GM06990 (cell line): Measurements from ENCODE around the gene AGPS.

ENCODE experiments used
- DNase-seq: peaks from one replicate; pipeline ENCODE4 v3.0.0-alpha.2; 2011; ENCODE audit not compliant: insufficient read length; ENCODE audit errors: extremely low read depth
- H3K27me3 ChIP-seq: replicated peaks from 2 replicates; pipeline ENCODE4 v1.6.0; 2011; ENCODE audit warnings: low read length; ENCODE audit not compliant: control insufficient read depth, insufficient read depth
- H3K36me3 ChIP-seq: 2 replicates; pipeline ENCODE4 v1.5.1; 2011; ENCODE audit warnings: low read length; ENCODE audit not compliant: control insufficient read depth, insufficient read depth
- H3K4me3 ChIP-seq: replicated peaks from 2 replicates; pipeline ENCODE4 v1.5.1; 2011; ENCODE audit warnings: low read depth, mild to moderate bottlenecking, control low read depth, low read length
- TF ChIP-seq, protein P1 (sequence below): IDR thresholded peaks from 2 replicates; pipeline ENCODE4 v1.5.1; 2011; ENCODE audit warnings: low read length, control low read depth, mild to moderate bottlenecking, inconsistent platforms; ENCODE audit not compliant: insufficient read depth, poor library complexity, severe bottlenecking

AGPS gene

DNA sequence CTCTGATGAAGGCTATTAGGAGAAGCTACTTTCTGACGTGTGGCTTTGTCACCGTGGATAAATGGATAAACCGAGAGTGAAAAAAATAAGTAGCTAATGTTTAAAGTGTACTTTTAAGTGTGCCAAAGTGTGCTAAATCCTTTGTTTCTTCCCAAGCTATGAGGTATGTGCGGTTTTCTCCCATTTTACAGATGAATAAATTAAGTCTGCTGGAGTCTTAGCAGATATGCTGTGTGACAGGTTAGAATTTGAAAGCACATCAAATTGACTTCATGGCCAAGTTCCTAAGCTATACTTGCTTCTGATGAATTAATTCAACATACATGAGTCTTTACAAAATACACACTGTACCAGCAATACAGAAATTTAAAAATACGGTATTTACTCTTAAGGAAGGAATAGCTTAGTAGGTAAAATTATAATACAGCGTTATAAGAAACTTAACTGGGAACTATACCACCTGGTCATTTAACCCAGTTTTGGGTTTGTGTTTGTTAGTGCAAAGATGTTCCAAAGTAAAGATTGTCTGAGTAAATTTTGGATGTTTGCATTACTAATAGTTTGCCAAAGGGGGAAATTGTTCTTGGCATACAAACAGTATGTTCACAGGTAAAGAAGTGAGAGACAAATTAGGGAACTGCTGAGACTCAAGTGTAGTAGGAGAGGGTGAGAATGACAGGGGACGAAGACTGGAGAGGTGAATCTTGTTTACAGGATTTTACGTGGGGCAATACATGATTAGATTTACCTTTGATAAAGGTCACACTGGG lies 1.4 kb downstream of the AGPS start:
- TF ChIP-seq, protein P1, sequence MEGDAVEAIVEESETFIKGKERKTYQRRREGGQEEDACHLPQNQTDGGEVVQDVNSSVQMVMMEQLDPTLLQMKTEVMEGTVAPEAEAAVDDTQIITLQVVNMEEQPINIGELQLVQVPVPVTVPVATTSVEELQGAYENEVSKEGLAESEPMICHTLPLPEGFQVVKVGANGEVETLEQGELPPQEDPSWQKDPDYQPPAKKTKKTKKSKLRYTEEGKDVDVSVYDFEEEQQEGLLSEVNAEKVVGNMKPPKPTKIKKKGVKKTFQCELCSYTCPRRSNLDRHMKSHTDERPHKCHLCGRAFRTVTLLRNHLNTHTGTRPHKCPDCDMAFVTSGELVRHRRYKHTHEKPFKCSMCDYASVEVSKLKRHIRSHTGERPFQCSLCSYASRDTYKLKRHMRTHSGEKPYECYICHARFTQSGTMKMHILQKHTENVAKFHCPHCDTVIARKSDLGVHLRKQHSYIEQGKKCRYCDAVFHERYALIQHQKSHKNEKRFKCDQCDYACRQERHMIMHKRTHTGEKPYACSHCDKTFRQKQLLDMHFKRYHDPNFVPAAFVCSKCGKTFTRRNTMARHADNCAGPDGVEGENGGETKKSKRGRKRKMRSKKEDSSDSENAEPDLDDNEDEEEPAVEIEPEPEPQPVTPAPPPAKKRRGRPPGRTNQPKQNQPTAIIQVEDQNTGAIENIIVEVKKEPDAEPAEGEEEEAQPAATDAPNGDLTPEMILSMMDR = no peak
- Histone ChIP-seq H3K27me3 (no peaks in the 10 kb centered on the region), H3K36me3 (no peaks in the 10 kb centered on the region), H3K4me3 (peak overlapping the region; percentile 100)
- no peak for DNase-seq

DNA sequence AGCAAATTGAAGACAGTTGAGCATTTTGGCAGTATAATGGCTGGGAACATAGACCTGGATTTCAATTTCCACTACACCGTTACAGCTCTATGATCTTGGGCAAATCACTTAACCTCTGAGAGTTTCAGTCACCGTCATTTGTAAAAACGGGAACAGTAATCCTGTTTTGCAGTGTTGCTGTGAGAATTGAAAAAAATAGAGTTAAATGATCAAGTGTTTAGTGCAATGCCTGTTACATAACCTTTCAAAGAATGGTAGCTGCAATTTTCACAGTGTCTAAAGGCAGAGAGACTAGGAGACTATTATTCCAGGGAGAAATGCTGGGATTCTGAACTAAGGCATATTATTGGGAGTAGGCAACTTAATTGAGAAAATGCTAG lies 2.0 kb downstream of the AGPS start:
- H3K36me3 ChIP-seq = no peaks in the 10 kb centered on the region
- TF ChIP-seq, protein P1 = no peak
- H3K4me3 ChIP-seq = no peak overlapping the region
- H3K27me3 ChIP-seq = no peaks in the 10 kb centered on the region
- DNase-seq = no peak

DNA sequence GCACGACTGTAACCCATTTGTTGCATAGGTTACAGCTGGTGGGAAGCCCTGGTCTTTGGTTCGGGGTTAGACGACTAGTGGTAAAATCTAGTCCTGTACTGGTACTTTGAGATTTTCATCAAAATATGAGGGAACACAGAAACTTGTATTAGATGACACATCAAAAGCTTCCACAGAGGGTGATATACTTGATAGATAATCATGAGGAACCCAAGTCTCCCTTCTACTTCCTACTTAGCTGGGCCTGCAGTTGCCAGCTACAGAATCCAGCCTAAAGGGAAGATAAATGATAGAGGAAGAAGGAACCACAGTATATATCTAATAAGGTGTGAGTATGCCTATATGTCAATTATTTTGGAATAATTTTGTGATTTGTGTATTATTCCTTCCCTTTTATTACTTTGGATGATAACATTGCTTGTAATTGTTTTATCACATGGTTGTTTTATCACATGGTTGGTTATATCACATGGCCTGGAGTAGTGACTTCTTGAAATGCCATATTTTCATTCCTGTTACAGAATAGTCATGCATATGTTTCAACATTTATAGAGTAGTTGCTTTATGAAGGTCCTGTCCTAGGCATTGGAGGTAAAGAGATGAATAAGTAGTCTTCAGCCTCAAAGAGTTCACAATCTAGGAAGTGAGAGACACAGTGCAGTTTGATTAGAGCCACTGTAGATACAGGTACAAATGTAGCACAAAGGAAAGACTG lies 2.9 kb downstream of the AGPS start:
- no peaks in the 10 kb centered on the region for H3K36me3 ChIP-seq
- TF ChIP-seq, protein P1 = no peak
- no peak for DNase-seq
- no peak overlapping the region for H3K4me3 ChIP-seq
- no peaks in the 10 kb centered on the region for H3K27me3 ChIP-seq

DNA sequence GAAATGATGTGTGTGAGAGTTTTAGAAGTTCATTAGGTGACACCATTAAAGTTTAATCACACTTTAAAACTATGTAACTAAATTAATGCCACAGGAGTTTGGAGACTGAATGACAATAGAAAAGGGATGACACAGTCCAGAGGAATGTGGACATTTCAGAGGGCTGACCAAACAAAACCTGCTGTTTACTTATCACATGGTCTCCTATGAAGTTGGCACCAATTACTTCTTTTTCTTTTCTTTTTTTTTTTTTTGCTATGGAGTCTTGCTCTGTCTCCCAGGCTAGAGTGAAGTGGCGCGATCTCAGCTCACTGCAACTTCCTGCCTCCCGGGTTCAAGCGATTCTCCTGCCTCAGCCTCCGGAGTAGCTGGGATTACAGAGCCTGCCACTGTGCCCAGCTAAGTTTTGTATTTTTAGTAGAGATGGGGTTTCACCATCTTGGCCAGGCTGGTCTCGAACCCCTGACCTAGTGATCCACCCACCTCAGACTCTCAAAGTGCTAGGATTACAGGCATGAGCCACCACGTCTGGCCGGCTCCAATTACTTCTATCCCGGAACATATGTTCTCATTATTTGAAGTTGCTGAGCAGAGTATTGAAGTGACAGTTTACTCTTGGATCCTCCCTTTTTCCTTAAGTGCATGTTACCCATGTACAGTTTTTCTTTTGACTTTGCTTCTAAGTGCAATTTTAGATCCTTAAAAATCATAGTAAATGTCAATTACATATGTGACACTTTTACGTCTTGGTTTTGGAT lies 4.3 kb downstream of the AGPS start:
- TF ChIP-seq, protein P1 = no peak
- Histone ChIP-seq H3K36me3 (no peaks in the 10 kb centered on the region), H3K4me3 (no peak overlapping the region), H3K27me3 (no peaks in the 10 kb centered on the region)
- no peak for DNase-seq

DNA sequence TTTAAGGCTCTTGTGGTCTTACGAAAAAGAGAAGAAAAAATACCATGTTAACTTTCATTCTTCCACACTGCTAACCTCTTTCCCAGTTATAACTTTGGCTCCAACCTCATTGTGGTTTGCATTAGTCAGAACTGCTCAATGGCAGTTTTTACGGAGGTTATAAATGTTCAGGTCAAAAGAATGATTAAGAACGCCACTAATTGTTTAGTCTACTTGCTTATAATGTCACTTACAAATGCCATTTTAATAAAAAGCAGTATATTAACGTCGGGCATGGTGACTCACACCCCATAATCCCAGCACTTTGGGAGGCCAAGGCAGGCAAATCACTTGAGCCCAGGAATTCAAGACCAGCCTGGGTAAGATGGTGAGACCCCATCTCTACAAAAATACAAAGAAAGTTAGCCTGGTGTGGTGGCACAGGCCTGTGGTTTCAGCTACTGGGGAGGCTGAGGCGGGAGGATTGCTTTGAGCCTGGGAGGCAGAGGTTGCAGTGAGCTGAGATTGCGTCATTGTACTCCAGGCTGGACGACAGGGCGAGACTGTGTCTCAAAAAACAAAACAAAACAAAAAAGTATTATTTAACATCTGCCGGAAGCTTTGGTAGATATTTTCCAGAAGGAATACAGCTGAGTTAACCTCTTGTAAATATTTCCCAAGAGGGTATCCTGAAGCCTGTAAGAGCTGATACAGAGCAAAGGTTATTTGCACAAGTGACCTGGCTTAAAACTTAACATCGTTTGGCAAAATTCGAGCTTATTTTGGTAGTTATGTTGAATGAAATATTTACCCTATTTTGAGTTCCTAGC lies 5.1 kb downstream of the AGPS start:
- TF ChIP-seq, protein P1 = no peak
- Histone ChIP-seq H3K27me3 (no peaks in the 10 kb centered on the region), H3K36me3 (no peaks in the 10 kb centered on the region), H3K4me3 (no peak overlapping the region)
- DNase-seq = peak; percentile 32
